ENCODE results near the gene SPRR2A. TPM values are rescaled to one million over a fixed set of nuclear protein-coding genes. Genes with fewer than 3 reads are reported as not detected.

SPRR2A gene
- total RNA-seq, 1 experiment from 2014 or later: not detected

GRCh38 chr1:153072806-153073726, 15.8 kb upstream of the SPRR2A start (continued):
- TF ChIP-seq ZNF274 (IDR thresholded peaks at IDR 0.05; ENCODE audit: low read depth, low read length): no peak

- ChIA-PET RAD21 (ENCODE audit: low non-redundant PET in 1 of 2, low total read pairs in 2 of 2, uncharacterized antibody in 2 of 2, unreplicated experiment in 2 of 2) (no interaction called here), POLR2A (no interaction called here), CTCF (no interaction called here)
- no peak within 1 kb of the TSS for H3K4me3 ChIP-seq (replicated peaks in 1 of 2; ENCODE audit: low read depth in 1 of 2, low read length in 2 of 2)
- no TSS peak for BruUV-seq (replicated peaks)
- intact Hi-C loops (cut with micrococcal nuclease): no loop called here
- no peaks in the 10 kb centered on the region for H3K9me2 ChIP-seq (ENCODE audit: insufficient read depth)
- no peaks in the 10 kb centered on the region for H3K79me2 ChIP-seq (ENCODE audit: insufficient read depth, low read length)
- no peak for TF ChIP-seq FOSL1 (IDR thresholded peaks at IDR 0.05; ENCODE audit: low read depth)
- TF ChIP-seq ZBTB33 (IDR thresholded peaks at IDR 0.05; ENCODE audit: extremely low read depth, insufficient replicate concordance, low read length): no peak
- no peak for TF ChIP-seq SRF (IDR thresholded peaks at IDR 0.05; ENCODE audit: low read depth)
- no peak within 1 kb of the TSS for H3K27ac ChIP-seq (ENCODE audit: low read depth, low read length)
- DNase-seq (ENCODE audit: low read depth, low spot score) (no peak), ATAC-seq (no peak)
- no peaks in the 10 kb centered on the region for H3K4me1 ChIP-seq (ENCODE audit: control insufficient read depth in 1 of 2, insufficient read depth in 2 of 2, low read length in 2 of 2)
- no peaks in the 10 kb centered on the region for H3K36me3 ChIP-seq (ENCODE audit: control insufficient read depth in 1 of 2, insufficient read depth in 2 of 2, low read length in 2 of 2)
- no peak within 1 kb of the TSS for H2AFZ ChIP-seq (ENCODE audit: low read depth, low read length, poor library complexity, severe bottlenecking)
- peaks cover 24% of the 10 kb centered on the region for H3K27me3 ChIP-seq (ENCODE audit: insufficient read depth, low read length)
- no peak within 1 kb of the TSS for H3K4me2 ChIP-seq (ENCODE audit: low read length)
- no peaks in the 10 kb centered on the region for H3K9me3 ChIP-seq (ENCODE audit: control insufficient read depth in 1 of 2, insufficient read depth in 1 of 2, low read depth in 1 of 2, low read length in 2 of 2)
- no peak within 1 kb of the TSS for H3K9ac ChIP-seq (ENCODE audit: low read length)
- no peaks in the 10 kb centered on the region for H4K20me1 ChIP-seq (ENCODE audit: insufficient read depth)
These were observed 14.2 kb upstream of the SPRR2A start, which contains the start of gene SPRR2B for GRCh38 chr1:153071511-153071910. Gene SPRR2B (minus strand): TSS chr1:153071611. CDS start chr1:153070839, 772 bp downstream.
